Astrocyte (in vitro differentiated cells and primary cell): ENCODE data around the gene IFIT3.

Experiments
- CTCF ChIP-seq: IDR thresholded peaks from 2 replicates; pipeline ENCODE4 v1.5.1; 2011; ENCODE audit warnings: low read depth, mild to moderate bottlenecking, inconsistent platforms, low read length, moderate library complexity; ENCODE audit not compliant: insufficient read depth
- EZH2 ChIP-seq: IDR thresholded peaks from 2 replicates; pipeline ENCODE4 v1.6.1; 2012; ENCODE audit warnings: mild to moderate bottlenecking, low read length, inconsistent platforms; ENCODE audit not compliant: insufficient read depth

- TF ChIP-seq CTCF (no peak), EZH2 (no peak)
These were observed 12.1 kb downstream of the IFIT3 start for GRCh38 chr10:89339875-89340274.
